GM21390 (cell line): ENCODE measurements around the gene MAB21L4.

Experiments
- ATAC-seq: cut with Tn5 transposase; IDR thresholded peaks from one replicate; pipeline ENCODE4 v1.9.1; 2021; ENCODE audit not compliant: unreplicated experiment

MAB21L4 gene

GRCh38 chr2:240898108-240898730 lies 2.3 kb upstream of the MAB21L4 start:
- ATAC-seq = no peak

GRCh38 chr2:240896871-240897692 lies 1.1 kb upstream of the MAB21L4 start:
- no peak for ATAC-seq

GRCh38 chr2:240896394-240896793 lies 438 bp upstream of the MAB21L4 start:
- ATAC-seq = no peak

- ATAC-seq = no peak
These were observed 959 bp downstream of the MAB21L4 start for GRCh38 chr2:240894836-240895558.

GRCh38 chr2:240894006-240894405 lies 1.9 kb downstream of the MAB21L4 start:
- no peak for ATAC-seq

GRCh38 chr2:240893363-240893844 lies 2.6 kb downstream of the MAB21L4 start:
- ATAC-seq = no peak

GRCh38 chr2:240892925-240893324 lies 3.0 kb downstream of the MAB21L4 start:
- ATAC-seq = no peak

GRCh38 chr2:240892356-240892755 lies 3.6 kb downstream of the MAB21L4 start:
- ATAC-seq = no peak

GRCh38 chr2:240891492-240892340 lies 4.2 kb downstream of the MAB21L4 start:
- ATAC-seq = no peak

GRCh38 chr2:240890691-240891090 lies 5.3 kb downstream of the MAB21L4 start:
- no peak for ATAC-seq

GRCh38 chr2:240889601-240890560 lies 6.1 kb downstream of the MAB21L4 start:
- ATAC-seq = no peak

GRCh38 chr2:240888890-240889573 lies 6.9 kb downstream of the MAB21L4 start:
- no peak for ATAC-seq

GRCh38 chr2:240888130-240888889 lies 7.6 kb downstream of the MAB21L4 start:
- no peak for ATAC-seq

- ATAC-seq = no peak
These were observed 8.3 kb downstream of the MAB21L4 start for GRCh38 chr2:240887631-240888030.

GRCh38 chr2:240886678-240887609 lies 9.0 kb downstream of the MAB21L4 start:
- no peak for ATAC-seq

GRCh38 chr2:240886023-240886565 lies 9.9 kb downstream of the MAB21L4 start:
- ATAC-seq = no peak

GRCh38 chr2:240885566-240885965 lies 10.4 kb downstream of the MAB21L4 start:
- no peak for ATAC-seq
